ENCODE measurements around the gene ORMDL3. TPM values are rescaled to one million over a fixed set of nuclear protein-coding genes. Genes with fewer than 3 reads are reported as not detected.
A peak's percentile ranks its signal among the peaks of the same experiment; 100 is the strongest.

The ORMDL3 gene
- total and polyA plus RNA-seq, 2 experiments from 2014 or later: 56.4 to 73.3 TPM

GRCh38 chr17:39928858-39929645 is 1.7 kb upstream of the ORMDL3 start:
- Histone ChIP-seq H3K9me2 (replicated peaks; ENCODE audit: insufficient read depth) (no peaks in the 10 kb centered on the region), H3K4me2 (peak overlapping the region; percentile 77), H3K27me3 (no peaks in the 10 kb centered on the region), H3K27ac (peak overlapping the region; percentile 94), H4K20me1 (ENCODE audit: insufficient read depth, poor library complexity, severe bottlenecking) (peaks cover 16% of the 10 kb centered on the region), H3K9me3 (ENCODE audit: low read depth) (no peaks in the 10 kb centered on the region), H2AFZ (no peak overlapping the region), H3K4me1 (ENCODE audit: insufficient read depth) (peaks cover 20% of the 10 kb centered on the region), H3K79me2 (peaks cover 28% of the 10 kb centered on the region), H3K36me3 (replicated peaks; ENCODE audit: insufficient read depth, low read depth) (no peaks in the 10 kb centered on the region), H3K4me3 (no peak overlapping the region)
- 81% methylated on average over 8 of the region's 8 CpGs for WGBS (ENCODE audit: low lambda C conversion rate, missing lambda C conversion rate)
- no peak for DNase-seq (ENCODE audit: low spot score)
- no peak for TF ChIP-seq EZH2phosphoT487 (IDR thresholded peaks at IDR 0.05; ENCODE audit: low read depth, severe bottlenecking, unreplicated experiment)
- no peak for TF ChIP-seq EZH2 (IDR thresholded peaks at IDR 0.05; ENCODE audit: borderline replicate concordance)
- TF ChIP-seq, protein P1, sequence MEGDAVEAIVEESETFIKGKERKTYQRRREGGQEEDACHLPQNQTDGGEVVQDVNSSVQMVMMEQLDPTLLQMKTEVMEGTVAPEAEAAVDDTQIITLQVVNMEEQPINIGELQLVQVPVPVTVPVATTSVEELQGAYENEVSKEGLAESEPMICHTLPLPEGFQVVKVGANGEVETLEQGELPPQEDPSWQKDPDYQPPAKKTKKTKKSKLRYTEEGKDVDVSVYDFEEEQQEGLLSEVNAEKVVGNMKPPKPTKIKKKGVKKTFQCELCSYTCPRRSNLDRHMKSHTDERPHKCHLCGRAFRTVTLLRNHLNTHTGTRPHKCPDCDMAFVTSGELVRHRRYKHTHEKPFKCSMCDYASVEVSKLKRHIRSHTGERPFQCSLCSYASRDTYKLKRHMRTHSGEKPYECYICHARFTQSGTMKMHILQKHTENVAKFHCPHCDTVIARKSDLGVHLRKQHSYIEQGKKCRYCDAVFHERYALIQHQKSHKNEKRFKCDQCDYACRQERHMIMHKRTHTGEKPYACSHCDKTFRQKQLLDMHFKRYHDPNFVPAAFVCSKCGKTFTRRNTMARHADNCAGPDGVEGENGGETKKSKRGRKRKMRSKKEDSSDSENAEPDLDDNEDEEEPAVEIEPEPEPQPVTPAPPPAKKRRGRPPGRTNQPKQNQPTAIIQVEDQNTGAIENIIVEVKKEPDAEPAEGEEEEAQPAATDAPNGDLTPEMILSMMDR (IDR thresholded peaks at IDR 0.05; ENCODE audit: poor library complexity): no peak

DNA sequence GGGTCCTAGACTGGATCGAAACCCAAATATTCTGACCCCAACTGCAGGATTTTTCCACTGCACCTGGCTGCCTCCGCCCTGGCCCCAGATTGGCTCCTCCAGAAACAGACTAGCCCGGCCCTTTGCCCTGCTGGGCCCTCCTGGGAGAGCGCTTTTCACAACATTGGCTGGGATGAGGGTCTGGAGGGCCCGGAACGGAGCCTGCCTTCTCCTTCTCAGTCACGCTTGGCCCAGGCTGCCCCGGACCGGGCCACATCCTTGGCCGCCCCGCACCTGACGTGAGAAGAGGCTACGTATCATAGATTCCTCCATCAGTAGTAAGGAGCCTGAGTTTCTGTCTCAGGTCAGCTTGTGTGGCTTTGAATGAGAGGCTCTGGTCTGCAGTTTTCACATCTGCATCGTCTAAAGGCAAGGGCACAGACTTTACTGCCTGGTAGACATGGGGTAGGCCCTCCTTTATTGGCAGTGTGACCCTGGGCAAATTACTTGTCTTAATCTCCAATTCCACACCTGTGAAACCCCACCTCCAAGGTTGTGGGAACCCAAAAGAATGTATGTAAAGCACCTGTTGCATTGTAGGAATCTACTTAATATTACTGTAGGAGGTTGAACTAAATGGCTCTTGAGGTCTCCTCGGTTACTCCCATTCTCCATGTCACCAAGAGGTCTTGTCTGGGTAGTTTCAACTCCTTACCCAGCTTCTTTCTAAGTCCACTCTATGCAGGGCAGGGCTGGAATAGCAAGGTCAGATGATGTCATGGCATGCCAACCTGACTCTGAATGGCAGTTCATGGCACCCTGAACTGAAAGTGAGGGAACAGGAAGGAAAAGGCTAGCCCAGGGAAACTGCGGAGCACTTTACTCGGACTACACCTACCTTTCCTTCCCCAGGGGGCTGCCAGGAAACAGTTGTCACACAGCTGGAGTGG is 792 bp upstream of the ORMDL3 start:
- peak; percentile 54 for DNase-seq (ENCODE audit: low spot score)
- TF ChIP-seq, protein P1 (IDR thresholded peaks at IDR 0.05; ENCODE audit: poor library complexity): no peak
- TF ChIP-seq EZH2phosphoT487 (IDR thresholded peaks at IDR 0.05; ENCODE audit: low read depth, severe bottlenecking, unreplicated experiment): no peak
- TF ChIP-seq EZH2 (IDR thresholded peaks at IDR 0.05; ENCODE audit: borderline replicate concordance): no peak
- 49% methylated on average over 17 of the region's 17 CpGs for WGBS (ENCODE audit: low lambda C conversion rate, missing lambda C conversion rate)
- H3K4me1 ChIP-seq (ENCODE audit: insufficient read depth): peaks cover 20% of the 10 kb centered on the region
- H2AFZ ChIP-seq: peak overlapping the region; percentile 85
- H3K4me2 ChIP-seq: peak overlapping the region; percentile 77
- peak overlapping the region; percentile 94 for H3K27ac ChIP-seq
- H3K4me3 ChIP-seq: peak overlapping the region; percentile 21
- H3K9me2 ChIP-seq (replicated peaks; ENCODE audit: insufficient read depth): no peaks in the 10 kb centered on the region
- H4K20me1 ChIP-seq (ENCODE audit: insufficient read depth, poor library complexity, severe bottlenecking): peaks cover 20% of the 10 kb centered on the region
- no peaks in the 10 kb centered on the region for H3K36me3 ChIP-seq (replicated peaks; ENCODE audit: insufficient read depth, low read depth)
- peaks cover 36% of the 10 kb centered on the region for H3K79me2 ChIP-seq
- H3K9me3 ChIP-seq (ENCODE audit: low read depth): no peaks in the 10 kb centered on the region
- H3K27me3 ChIP-seq: no peaks in the 10 kb centered on the region

DNA sequence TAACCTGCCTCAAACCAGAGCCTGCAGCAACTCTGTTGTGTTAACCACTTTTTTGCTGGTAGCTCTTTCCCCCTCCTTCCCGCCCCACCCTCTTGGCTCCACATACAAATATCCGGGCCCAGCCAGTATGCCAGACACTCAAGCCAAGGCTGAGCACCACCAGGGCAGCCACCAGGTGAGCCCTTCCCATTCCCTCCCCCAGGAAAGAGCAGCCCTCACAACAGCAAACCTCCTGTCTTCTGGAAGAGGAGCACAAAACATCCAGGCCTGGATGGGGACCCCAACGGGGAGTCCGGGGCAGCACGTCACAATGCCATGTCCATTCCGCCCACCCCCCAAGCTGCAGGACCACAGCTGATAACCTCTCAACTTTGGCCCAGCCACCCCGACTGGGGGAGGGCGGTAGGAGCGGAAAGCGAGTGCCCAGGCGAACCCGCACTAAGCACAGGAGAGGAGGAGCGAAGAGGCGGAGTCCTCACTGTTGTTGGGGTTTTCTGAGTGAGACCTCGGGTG is 757 bp downstream of the ORMDL3 start:
- 2% methylated on average over 13 of the region's 15 CpGs for WGBS (ENCODE audit: low lambda C conversion rate, missing lambda C conversion rate)
- Histone ChIP-seq H3K27ac (peak overlapping the region; percentile 95), H3K4me2 (peak overlapping the region; percentile 97), H3K4me3 (peak overlapping the region; percentile 63), H3K36me3 (replicated peaks; ENCODE audit: insufficient read depth, low read depth) (no peaks in the 10 kb centered on the region), H3K4me1 (ENCODE audit: insufficient read depth) (peaks cover 20% of the 10 kb centered on the region), H3K27me3 (no peaks in the 10 kb centered on the region), H2AFZ (peak overlapping the region; percentile 36), H4K20me1 (ENCODE audit: insufficient read depth, poor library complexity, severe bottlenecking) (peaks cover 20% of the 10 kb centered on the region), H3K9me3 (ENCODE audit: low read depth) (no peaks in the 10 kb centered on the region), H3K79me2 (peaks cover 38% of the 10 kb centered on the region), H3K9me2 (replicated peaks; ENCODE audit: insufficient read depth) (no peaks in the 10 kb centered on the region)
- peak; percentile 66 for DNase-seq (ENCODE audit: low spot score)
- TF ChIP-seq EZH2 (IDR thresholded peaks at IDR 0.05; ENCODE audit: borderline replicate concordance) (no peak), EZH2phosphoT487 (IDR thresholded peaks at IDR 0.05; ENCODE audit: low read depth, severe bottlenecking, unreplicated experiment) (no peak)
- TF ChIP-seq, protein P1 (IDR thresholded peaks at IDR 0.05; ENCODE audit: poor library complexity): no peak

Measured in hepatocyte (in vitro differentiated cells).